ENCODE measurements around the gene USP32. TPM values are rescaled to one million over a fixed set of nuclear protein-coding genes. Genes with fewer than 3 reads are reported as not detected.

The USP32 gene
- total and polyA plus RNA-seq, 12 donors, result 22.0 to 99.3 (median 54.4) TPM

GRCh38 chr17:60300949-60301348 lies 91.0 kb downstream of the USP32 start:
- Histone ChIP-seq H3K4me1 (replicated peaks in 1 of 2) (peaks cover 6 to 7% of the 10 kb centered on the region in 2 donors), H3K27me3 (no peaks in the 10 kb centered on the region), H3K9me3 (replicated peaks in 1 of 3) (no peaks in the 10 kb centered on the region), H3K36me3 (replicated peaks in 1 of 2) (no peaks in the 10 kb centered on the region), H3K27ac (no peak overlapping the region), H3K4me3 (no peak overlapping the region)
- 76 to 84% (median 78%) methylated on average over 1 of the region's 1 CpG for WGBS, 4 donors
- DNase-seq, result no peak
- intact Hi-C loops (cut with DNase I), result no loop called here
- no peak for TF ChIP-seq CTCF (IDR thresholded peaks at IDR 0.05)
- TF ChIP-seq POLR2A (IDR thresholded peaks at IDR 0.05), result no peak

- H3K36me3 ChIP-seq (replicated peaks in 1 of 2), result no peaks in the 10 kb centered on the region
- no peak overlapping the region for H3K4me3 ChIP-seq
- peaks cover 6 to 7% of the 10 kb centered on the region in 2 donors for H3K4me1 ChIP-seq (replicated peaks in 1 of 2)
- H3K27me3 ChIP-seq, result no peaks in the 10 kb centered on the region
- DNase-seq, result no peak
- H3K27ac ChIP-seq, result no peak overlapping the region
- WGBS, 4 donors, result 78 to 92% (median 84%) methylated on average over 2 of the region's 2 CpGs
- intact Hi-C loops (cut with DNase I), result no loop called here
- TF ChIP-seq POLR2A (IDR thresholded peaks at IDR 0.05) (no peak), CTCF (IDR thresholded peaks at IDR 0.05) (no peak)
- H3K9me3 ChIP-seq (replicated peaks in 1 of 3), result no peaks in the 10 kb centered on the region
Observed at GRCh38 chr17:60300011-60300410, 91.9 kb downstream of the USP32 start.

- DNase-seq, result no peak
- intact Hi-C loops (cut with DNase I), result no loop called here
- H3K9me3 ChIP-seq (replicated peaks in 1 of 3), result no peaks in the 10 kb centered on the region
- no peak overlapping the region for H3K27ac ChIP-seq
- peaks cover 0 to 6% of the 10 kb centered on the region in 2 donors for H3K4me1 ChIP-seq (replicated peaks in 1 of 2)
- TF ChIP-seq CTCF (IDR thresholded peaks at IDR 0.05) (no peak), POLR2A (IDR thresholded peaks at IDR 0.05) (no peak)
- no peaks in the 10 kb centered on the region for H3K36me3 ChIP-seq (replicated peaks in 1 of 2)
- no peaks in the 10 kb centered on the region for H3K27me3 ChIP-seq
- WGBS, 4 donors, result 79 to 90% (median 83%) methylated on average over 4 of the region's 4 CpGs
- no peak overlapping the region for H3K4me3 ChIP-seq
Observed at GRCh38 chr17:60297760-60298401, 94.1 kb downstream of the USP32 start.

GRCh38 chr17:60296177-60296576 lies 95.8 kb downstream of the USP32 start:
- Histone ChIP-seq H3K27ac (no peak overlapping the region), H3K27me3 (no peaks in the 10 kb centered on the region), H3K4me1 (replicated peaks in 1 of 2) (peaks cover 0 to 6% of the 10 kb centered on the region in 2 donors), H3K36me3 (replicated peaks in 1 of 2) (no peaks in the 10 kb centered on the region), H3K4me3 (no peak overlapping the region), H3K9me3 (replicated peaks in 1 of 3) (no peaks in the 10 kb centered on the region)
- TF ChIP-seq CTCF (IDR thresholded peaks at IDR 0.05), result no peak
- TF ChIP-seq POLR2A (IDR thresholded peaks at IDR 0.05), result no peak
- DNase-seq, result no peak
- intact Hi-C loops (cut with DNase I), result no loop called here
- 94 to 98% (median 96%) methylated on average over 2 of the region's 2 CpGs for WGBS, 4 donors
